GM12878 (cell line): ENCODE measurements around the gene SP1. TPM values are rescaled to one million over a fixed set of nuclear protein-coding genes. Genes with fewer than 3 reads are reported as not detected.

Source experiments
- ATAC-seq: fragments of 200-7000 bp; cut with Tn5 transposase; 3 replicates; pipeline ENCODE4 v1.9.1; 2020; ENCODE audit warnings: mild to moderate bottlenecking, moderate library complexity
- BruUV-seq: library from RNA; stranded (reverse); fragments of 400-500 nt; replicated peaks from 2 replicates; lab custom pipeline; 2021; lab: Mats Ljungman, UMichigan
- CTCF ChIA-PET: fragments of 300-600 bp; sonication (Branson Sonifier 250); formaldehyde crosslinking; extraction: SDS; loops from one replicate; lab custom pipeline; 2021; ENCODE audit warnings: inconsistent platforms; lab: Yijun Ruan, JAX
- POLR2A ChIA-PET: fragments of 350-600 bp; formaldehyde crosslinking; extraction: SDS; loops from one replicate; lab custom pipeline; 2021; ENCODE audit warnings: inconsistent platforms; lab: Charles Lee
- RAD21 ChIA-PET: fragments of 300-600 bp; sonication (Branson Sonifier 250); formaldehyde crosslinking; loops from one replicate; lab custom pipeline; 2023; ENCODE audit warnings: antibody characterized with exemption; ENCODE audit not compliant: unreplicated experiment; lab: Charles Lee
- SMC1A ChIA-PET: fragments of 300-600 bp; sonication (Branson Sonifier 250); formaldehyde crosslinking; loops from one replicate; lab custom pipeline; 2023; ENCODE audit not compliant: unreplicated experiment, uncharacterized antibody; lab: Charles Lee
- DNase-seq: peaks from one replicate; pipeline ENCODE4 v3.0.0-alpha.2; 2011; ENCODE audit warnings: low read depth, low spot score
- FAIRE-seq: peaks from 3 replicates; lab custom pipeline; 2011; peaks lifted over from hg19 to GRCh38; lab: Jason Lieb, UNC
- H2AFZ ChIP-seq: 2 replicates; pipeline ENCODE4 v1.6.0; 2011; ENCODE audit warnings: low read depth, low read length, control low read depth; ENCODE audit not compliant: control insufficient read depth
- H3K27ac ChIP-seq: 2 replicates; pipeline ENCODE4 v1.5.1; 2011; ENCODE audit warnings: control low read depth; ENCODE audit not compliant: control insufficient read depth, insufficient read depth
- H3K27me3 ChIP-seq, 2 experiments: replicated peaks in 1 of 2; 2 replicates each; pipeline versions ENCODE4 v1.6.0 to v1.6.1; 2011; ENCODE audit warnings: low read length in 1 of 2; ENCODE audit not compliant: control insufficient read depth in 2 of 2, insufficient read depth in 2 of 2
- H3K36me3 ChIP-seq, 2 experiments: 2 replicates each; pipeline ENCODE4 v1.5.1; 2011; ENCODE audit warnings: low read length in 1 of 2; ENCODE audit not compliant: control insufficient read depth in 2 of 2, insufficient read depth in 2 of 2
- H3K4me1 ChIP-seq: 2 replicates; pipeline ENCODE4 v1.6.1; 2011; ENCODE audit warnings: mild to moderate bottlenecking, low read length, moderate library complexity, mixed read lengths; ENCODE audit not compliant: control insufficient read depth, insufficient read depth
- H3K4me2 ChIP-seq: 2 replicates; pipeline ENCODE4 v1.6.0; 2011; ENCODE audit warnings: control low read depth; ENCODE audit not compliant: control insufficient read depth, insufficient read depth
- H3K4me3 ChIP-seq: fragments of 200-600 bp; sonication (generic); 2 replicates; pipeline ENCODE4 v1.5.1; 2016
- H3K79me2 ChIP-seq: 2 replicates; pipeline ENCODE4 v1.6.0; 2011; ENCODE audit warnings: low read length; ENCODE audit not compliant: control insufficient read depth, insufficient read depth
- H3K9ac ChIP-seq: 2 replicates; pipeline ENCODE4 v1.8.0; 2011; ENCODE audit warnings: low read length, control low read depth, mixed read lengths; ENCODE audit not compliant: control insufficient read depth, insufficient read depth
- H3K9me3 ChIP-seq: replicated peaks from 3 replicates; pipeline ENCODE4 v1.5.1; 2011; ENCODE audit warnings: mild to moderate bottlenecking, low read length; ENCODE audit not compliant: control insufficient read depth, insufficient read depth
- H4K20me1 ChIP-seq: 2 replicates; pipeline ENCODE4 v1.6.0; 2011; ENCODE audit not compliant: control insufficient read depth, insufficient read depth
- BCL11A ChIP-seq: IDR thresholded peaks from 2 replicates; pipeline ENCODE4 v1.6.1; 2011; ENCODE audit warnings: low read depth, low read length
- BMI1 ChIP-seq: fragments of 450-650 bp; IDR thresholded peaks from 2 replicates; pipeline ENCODE4 v1.6.1; 2016; ENCODE audit warnings: mild to moderate bottlenecking, moderate library complexity, borderline replicate concordance
- CHD4 ChIP-seq: fragments of 200-600 bp; sonication (generic); IDR thresholded peaks from 2 replicates; pipeline ENCODE4 v1.6.1; 2016; ENCODE audit warnings: mild to moderate bottlenecking
- MTA3 ChIP-seq: IDR thresholded peaks from 2 replicates; pipeline ENCODE4 v1.6.1; 2012; ENCODE audit warnings: low read length, inconsistent platforms, borderline replicate concordance
- MYB ChIP-seq: fragments of 150-350 bp; IDR thresholded peaks from 2 replicates; pipeline ENCODE4 v1.6.1; 2014; ENCODE audit warnings: mild to moderate bottlenecking, low read depth, low read length, borderline replicate concordance
- NFYB ChIP-seq: IDR thresholded peaks from 2 replicates; pipeline ENCODE4 v1.6.1; 2011; ENCODE audit warnings: low read depth, mild to moderate bottlenecking, low read length, improper control_type of control experiment, moderate library complexity; ENCODE audit not compliant: insufficient read depth
- PRDM15 ChIP-seq: fragments of 450-650 bp; formaldehyde crosslinking; IDR thresholded peaks from 2 replicates; pipeline ENCODE4 v1.4.0; 2020; ENCODE audit warnings: mild to moderate bottlenecking, moderate library complexity
- RCOR1 ChIP-seq: conservative IDR thresholded peaks from 2 replicates; pipeline ENCODE4 v1.6.1; 2012; ENCODE audit warnings: low read depth, low read length, improper control_type of control experiment
- RUNX3 ChIP-seq: IDR thresholded peaks from 2 replicates; pipeline ENCODE4 v1.6.1; 2012; ENCODE audit warnings: low read length, inconsistent platforms
- SREBF1 ChIP-seq: IDR thresholded peaks from 2 replicates; pipeline ENCODE4 v1.6.1; 2012; ENCODE audit warnings: mild to moderate bottlenecking, low read length
- SREBF2 ChIP-seq: IDR thresholded peaks from 2 replicates; pipeline ENCODE4 v1.6.1; 2012; ENCODE audit warnings: mild to moderate bottlenecking, low read length
- TARDBP ChIP-seq: IDR thresholded peaks from 2 replicates; pipeline ENCODE4 v1.6.1; 2016; ENCODE audit warnings: borderline replicate concordance
- TBL1XR1 ChIP-seq: IDR thresholded peaks from 2 replicates; pipeline ENCODE4 v1.6.1; 2012; ENCODE audit warnings: low read depth, low read length, improper control_type of control experiment
- WGBS: methylation state at CpG from one replicate; pipeline ENCODE4 v1.1.6; 2016; ENCODE audit warnings: low lambda C conversion rate; ENCODE audit not compliant: insufficient replicate concordance, insufficient coverage; ENCODE audit errors: missing lambda C conversion rate; 5-methylcytosine and 5-hydroxymethylcytosine counted together
- in situ Hi-C: fragments of 300-500 bp; cut with MboI; formaldehyde crosslinking; loops from 9 replicates; pipeline ENCODE4 v1.14.3; 2018; ENCODE audit warnings: mixed read lengths
- intact Hi-C: fragments of 100-400 bp; cut with micrococcal nuclease; formaldehyde crosslinking; loops from one replicate; pipeline ENCODE4 v1.14.2; 2022; ENCODE audit not compliant: unreplicated experiment
- polyA plus RNA-seq, 11 experiments: library from polyadenylated mRNA; depleted of rRNA in 4 of 11; unstranded in 6 of 11; stranded (reverse) in 5 of 11; fragments of >200 nt; fragmentation: Nextera tagmentation in 4 of 11; fragmentation: Illumina TruSeq in 1 of 11; extraction: Ambion mirVana in 4 of 11; extraction: Trizol in 1 of 11; gene quantifications; 1 replicate in 1 of 11; 2 replicates in 10 of 11; pipeline versions ENCODE4 v1.2.1 to v1.2.3, GENCODE V29; 2011 to 2016; ENCODE audit warnings: inconsistent platforms in 2 of 11, missing spikeins in 2 of 11, low read depth in 1 of 11
- total RNA-seq, 4 experiments: library from RNA; depleted of rRNA in 3 of 4; stranded (reverse); fragments of >200 nt in 3 of 4; fragmentation: Illumina TruSeq in 1 of 4; extraction: Trizol in 1 of 4; gene quantifications; 2 replicates each; pipeline versions ENCODE4 v1.2.1 to v1.2.3, GENCODE V29; 2013 to 2021
- TF ChIP-seq, protein P1 (sequence below): IDR thresholded peaks from 2 replicates; pipeline ENCODE4 v1.6.1; 2012; ENCODE audit warnings: low read depth, low read length, improper control_type of control experiment

Gene SP1
- total and polyA plus RNA-seq, 10 of the 15 experiments (the other 5 are each of a cell fraction or from before 2014, with no cell fraction given), result 3.3 to 52.0 (median 25.2) TPM

DNA sequence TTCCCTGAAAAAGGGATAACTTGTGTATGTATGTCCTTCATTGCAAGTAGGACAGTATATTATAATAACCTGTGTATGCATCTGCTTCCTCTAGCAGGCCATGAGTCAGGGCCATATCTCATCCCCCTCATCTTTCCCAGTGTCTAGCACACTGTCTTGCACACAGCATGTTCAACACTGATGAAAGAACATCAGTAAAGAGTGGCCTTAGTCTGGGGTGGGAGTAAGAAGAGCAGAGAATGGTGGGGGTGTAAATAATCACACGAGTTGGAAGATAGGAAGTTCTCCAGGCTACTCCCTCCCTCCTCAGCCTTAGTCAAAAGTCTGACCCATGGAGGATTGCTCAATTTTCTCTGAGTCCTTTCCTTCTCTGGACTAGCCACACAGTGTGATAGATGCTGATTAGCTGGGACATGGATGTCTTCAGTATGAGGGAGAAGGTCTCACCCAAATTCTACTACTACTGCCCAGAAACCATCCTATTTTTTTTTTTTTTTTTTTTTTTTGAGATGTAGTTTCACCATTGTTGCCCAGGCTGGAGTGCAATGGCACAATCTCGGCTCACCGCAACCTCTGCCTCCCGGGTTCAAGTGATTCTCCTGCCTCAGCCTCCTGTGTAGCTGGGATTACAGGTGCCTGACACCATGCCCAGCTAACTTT is 14.6 kb upstream of the SP1 start:
- no peak overlapping the region for H3K27ac ChIP-seq
- intact Hi-C loops, result no loop called here
- H3K27me3 ChIP-seq, result no peaks in the 10 kb centered on the region
- no peaks in the 10 kb centered on the region for H3K36me3 ChIP-seq
- no peak for FAIRE-seq
- DNase-seq, result no peak
- WGBS, result 77% methylated on average over 4 of the region's 4 CpGs
- ChIA-PET RAD21 (no interaction called here), CTCF (interaction anchor here (1.0 to 2.2 kb wide), 6 partner anchors 9 to 59 kb away, joined by 3 to 8 read pairs (median 5); no protein-coding TSS in a partner anchor), POLR2A (interaction anchor here (0.5 to 1.7 kb wide), 4 partner anchors 14 to 253 kb away, joined by 4 to 7 read pairs (median 5); partner anchors contain the start of gene SP1), SMC1A (interaction anchor here (1.1 to 1.4 kb wide), 2 partner anchors 13 to 128 kb away, joined by 3 to 6 read pairs; no protein-coding TSS in a partner anchor)
- no peak overlapping the region for H3K4me3 ChIP-seq
- no peaks in the 10 kb centered on the region for H3K79me2 ChIP-seq
- peak; percentile 36 for ATAC-seq
- no peak overlapping the region for H3K4me2 ChIP-seq
- H3K9ac ChIP-seq, result no peak overlapping the region
- no peak overlapping the region for H2AFZ ChIP-seq
- H3K4me1 ChIP-seq, result peaks cover 3% of the 10 kb centered on the region
- in situ Hi-C loops, result no loop called here
- H3K9me3 ChIP-seq, result no peaks in the 10 kb centered on the region
- no peaks in the 10 kb centered on the region for H4K20me1 ChIP-seq
- BruUV-seq, result no TSS peak
- no peak for TF ChIP-seq TBL1XR1
- no peak for TF ChIP-seq RUNX3
- TF ChIP-seq CHD4, result no peak
- no peak for TF ChIP-seq BCL11A
- TF ChIP-seq SREBF2, result no peak
- no peak for TF ChIP-seq MTA3
- TF ChIP-seq NFYB, result no peak
- no peak for TF ChIP-seq BMI1
- TF ChIP-seq SREBF1, result no peak
- TF ChIP-seq RCOR1, result no peak
- TF ChIP-seq TARDBP, result no peak
- TF ChIP-seq PRDM15 (CRISPR knock-in tag), result no peak
- TF ChIP-seq, protein P1, sequence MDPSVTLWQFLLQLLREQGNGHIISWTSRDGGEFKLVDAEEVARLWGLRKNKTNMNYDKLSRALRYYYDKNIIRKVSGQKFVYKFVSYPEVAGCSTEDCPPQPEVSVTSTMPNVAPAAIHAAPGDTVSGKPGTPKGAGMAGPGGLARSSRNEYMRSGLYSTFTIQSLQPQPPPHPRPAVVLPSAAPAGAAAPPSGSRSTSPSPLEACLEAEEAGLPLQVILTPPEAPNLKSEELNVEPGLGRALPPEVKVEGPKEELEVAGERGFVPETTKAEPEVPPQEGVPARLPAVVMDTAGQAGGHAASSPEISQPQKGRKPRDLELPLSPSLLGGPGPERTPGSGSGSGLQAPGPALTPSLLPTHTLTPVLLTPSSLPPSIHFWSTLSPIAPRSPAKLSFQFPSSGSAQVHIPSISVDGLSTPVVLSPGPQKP, result no peak
- no peak for TF ChIP-seq MYB
